Lung microvascular endothelial cell (primary cell): Measurements from ENCODE around the gene OR6B3. TPM values are rescaled to one million over a fixed set of nuclear protein-coding genes. Genes with fewer than 3 reads are reported as not detected.
"Not testable (repeated sequence)": the region's sequence is repeated elsewhere in the genome, so short reads cannot be mapped to it uniquely, and the experiment has no call there.

ENCODE experiments used
- DNase-seq, 2 donors: peaks; one replicate each; pipeline versions ENCODE4 v3.0.0 to v3.0.0-alpha.2; 2010; ENCODE audit warnings: low read depth in 2 of 2
- total RNA-seq: library from RNA; depleted of rRNA; stranded (reverse); fragments of >200 nt; gene quantifications from 2 replicates; pipeline ENCODE4 v1.2.1, GENCODE V29; 2014

Gene OR6B3
- total RNA-seq, 1 donor from 2014 or later: not detected

GRCh38 chr2:240044096-240044495 is 9.2 kb downstream of the OR6B3 start:
- not testable (repeated sequence) for DNase-seq

DNA sequence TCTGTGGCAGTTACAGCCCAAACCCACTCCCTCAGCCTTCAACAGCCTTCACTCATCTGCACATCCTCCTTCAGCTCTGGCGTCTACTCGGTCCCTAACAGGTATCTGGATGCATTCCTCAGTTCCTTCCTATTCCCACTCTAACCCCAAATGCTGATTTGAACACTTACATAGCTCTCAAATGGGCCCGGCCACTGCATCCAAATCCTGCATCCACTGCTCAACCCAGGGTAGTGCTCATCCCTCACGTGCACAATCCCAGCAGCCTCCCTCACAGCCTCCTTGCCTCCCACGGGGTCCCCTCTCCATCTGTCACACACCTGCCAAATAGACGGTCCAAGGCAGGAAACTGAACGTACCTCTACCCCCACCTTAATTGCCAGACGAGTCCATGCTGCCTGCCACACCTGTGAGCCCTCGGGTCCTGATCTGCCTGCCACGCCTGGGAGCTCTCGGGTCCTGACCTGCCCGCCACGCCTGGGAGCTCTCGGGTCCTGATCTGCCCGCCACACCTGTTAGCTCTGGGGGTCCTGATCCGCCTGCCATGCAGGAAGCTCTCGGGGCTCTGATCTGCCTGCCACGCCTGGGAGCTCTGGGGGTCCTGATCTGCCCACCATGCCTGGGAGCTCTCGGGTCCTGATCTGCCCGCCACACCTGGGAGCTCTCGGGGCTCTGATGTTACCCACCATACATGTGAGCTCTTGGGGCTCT is 9.9 kb downstream of the OR6B3 start:
- DNase-seq: no peak

GRCh38 chr2:240042740-240043139 is 10.6 kb downstream of the OR6B3 start:
- no peak for DNase-seq

- no peak for DNase-seq
Observed at GRCh38 chr2:240041363-240041762, 12.0 kb downstream of the OR6B3 start.

DNA sequence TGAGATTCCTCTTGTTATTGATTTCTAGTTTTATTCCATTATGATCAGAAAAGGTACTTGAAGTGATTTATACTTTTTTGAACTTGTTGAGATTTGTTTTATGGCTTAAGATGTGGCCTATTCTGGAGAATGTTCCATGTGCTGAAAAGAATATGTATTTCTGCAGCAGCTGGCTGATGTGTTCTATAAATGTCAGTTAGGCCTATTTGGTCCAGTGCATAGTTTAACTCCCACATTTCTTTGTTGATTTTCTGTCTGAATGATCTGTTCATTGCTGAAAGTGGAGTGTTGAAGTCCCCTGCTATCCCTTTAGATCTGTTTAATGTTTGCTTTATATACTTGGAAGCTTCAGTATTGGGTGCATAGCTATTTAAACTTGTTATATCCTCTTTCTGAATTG is 16.0 kb downstream of the OR6B3 start:
- no peak for DNase-seq

GRCh38 chr2:240033330-240033678 is 20.0 kb downstream of the OR6B3 start:
- DNase-seq: no peak

DNA sequence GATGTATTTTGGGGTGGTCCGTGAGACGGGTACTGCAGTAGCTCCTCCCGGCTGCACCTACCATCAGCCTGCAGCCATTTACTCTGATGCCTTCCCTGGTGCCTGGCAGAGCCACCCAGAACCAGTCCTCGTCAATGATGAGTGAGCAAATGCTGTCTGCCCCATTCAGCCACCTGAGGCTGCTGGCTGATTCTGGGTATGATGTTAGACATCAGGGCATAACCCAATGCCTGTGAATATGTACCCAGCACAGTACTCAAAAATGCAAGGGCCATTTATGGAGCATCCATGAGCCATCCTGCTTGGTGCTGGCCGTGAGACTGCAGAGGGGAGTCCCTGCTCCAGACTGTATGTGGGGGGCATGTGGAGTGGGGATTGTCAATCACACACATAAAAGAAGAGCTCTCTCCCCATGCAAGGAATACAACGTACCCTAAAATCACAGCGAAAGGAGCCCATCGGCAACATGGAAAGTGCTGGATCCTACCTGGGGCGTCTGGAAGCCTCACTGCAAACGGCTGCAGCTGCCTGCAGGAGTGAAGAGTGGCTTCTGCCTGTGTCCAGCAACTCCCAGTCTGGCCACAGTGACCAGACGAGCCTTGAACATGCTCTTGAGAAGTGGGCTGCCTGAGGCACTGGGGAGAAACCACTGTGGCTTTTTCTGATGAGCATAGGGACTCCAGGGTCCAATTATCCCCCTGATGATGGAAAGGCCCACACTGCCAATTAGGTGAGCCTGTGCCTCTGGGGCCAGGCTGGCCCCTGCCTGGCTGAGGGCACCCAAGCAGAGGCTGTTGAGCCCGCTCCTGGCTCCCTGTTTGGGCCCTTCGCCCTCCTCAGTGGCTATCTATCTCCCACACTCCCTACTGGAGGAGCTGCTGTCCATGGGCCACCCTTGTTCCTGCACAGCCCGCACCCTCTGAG is 20.7 kb downstream of the OR6B3 start:
- DNase-seq: no peak

DNA sequence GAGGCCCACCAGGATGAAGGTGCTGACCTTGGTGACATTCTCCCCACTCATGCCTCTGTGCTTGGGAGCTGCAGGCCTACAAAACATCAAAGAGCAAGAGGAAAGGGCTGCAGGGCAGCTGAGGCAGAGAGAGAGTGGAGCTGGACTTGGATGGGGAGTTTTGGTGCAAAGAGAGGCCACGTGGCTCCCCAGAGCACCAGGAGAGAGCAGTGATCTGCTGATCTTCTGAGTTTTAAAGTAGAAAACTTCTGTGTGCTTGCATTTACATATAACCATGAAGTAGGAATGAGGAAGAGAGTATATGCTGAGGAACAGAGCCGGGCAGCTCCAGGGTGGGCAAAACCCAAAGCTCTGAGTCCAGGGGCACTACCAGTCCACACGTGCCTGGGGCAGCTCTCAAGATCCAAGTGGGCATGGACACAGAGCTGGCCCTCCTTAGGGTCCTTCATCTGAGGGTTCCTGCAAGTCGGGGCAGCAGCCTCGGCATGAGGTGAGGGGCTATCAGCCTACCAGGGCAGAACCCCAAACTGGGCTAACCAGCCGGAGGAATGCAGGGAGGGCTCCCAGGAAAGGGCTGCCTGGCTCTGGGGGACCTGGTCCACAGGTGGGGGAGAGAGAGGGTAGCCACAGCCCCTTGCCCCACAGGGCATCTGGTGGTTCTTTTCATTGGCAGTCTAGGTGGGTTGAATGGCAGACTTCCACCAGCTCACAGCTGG is 22.8 kb downstream of the OR6B3 start, which contains the start of gene OR6B2:
Gene OR6B2 (minus strand): TSS at position 51 of the 716 bp plus-strand sequence. CDS start 0 bp downstream, at position 51.
- no peak for DNase-seq

DNA sequence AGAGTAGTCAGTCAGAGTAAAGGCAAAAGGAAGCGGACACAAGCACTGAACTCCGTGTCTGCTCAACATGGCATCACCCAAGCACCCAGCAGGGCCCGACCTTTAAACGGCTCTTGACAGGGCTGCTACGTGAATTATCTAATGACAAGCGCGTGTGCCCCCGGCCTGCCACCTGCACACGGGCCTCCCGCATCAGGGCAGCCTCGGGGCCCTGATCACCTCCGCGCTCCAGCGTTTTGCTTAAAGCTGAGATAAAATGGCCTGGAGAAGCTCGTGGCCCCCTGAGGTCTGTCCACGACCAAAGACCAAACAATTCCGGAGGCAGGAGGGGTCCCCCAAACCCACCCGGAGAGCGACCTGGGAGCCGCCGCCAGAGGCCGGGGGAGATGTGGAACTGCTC is 28.6 kb downstream of the OR6B3 start:
- peak; percentile 14 to 30 for DNase-seq

DNA sequence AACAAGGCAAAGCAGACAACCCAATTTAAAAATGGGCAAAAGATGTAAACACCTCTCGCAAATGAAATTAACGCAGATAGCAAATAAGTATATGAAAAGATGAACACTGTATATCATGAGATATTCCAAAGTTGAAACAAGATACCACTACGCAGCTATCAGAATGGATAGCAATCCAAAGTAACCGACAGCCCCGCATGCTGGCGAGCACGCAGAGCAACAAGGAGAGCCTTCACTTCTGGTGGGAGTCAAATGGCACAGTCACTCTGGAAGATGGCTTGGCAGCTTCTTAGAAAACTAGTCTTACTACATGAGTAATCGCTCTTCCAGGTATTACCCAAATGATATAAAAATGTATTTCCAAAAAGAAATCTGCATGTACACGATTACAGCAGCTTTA is 29.5 kb downstream of the OR6B3 start:
- DNase-seq: no peak

DNA sequence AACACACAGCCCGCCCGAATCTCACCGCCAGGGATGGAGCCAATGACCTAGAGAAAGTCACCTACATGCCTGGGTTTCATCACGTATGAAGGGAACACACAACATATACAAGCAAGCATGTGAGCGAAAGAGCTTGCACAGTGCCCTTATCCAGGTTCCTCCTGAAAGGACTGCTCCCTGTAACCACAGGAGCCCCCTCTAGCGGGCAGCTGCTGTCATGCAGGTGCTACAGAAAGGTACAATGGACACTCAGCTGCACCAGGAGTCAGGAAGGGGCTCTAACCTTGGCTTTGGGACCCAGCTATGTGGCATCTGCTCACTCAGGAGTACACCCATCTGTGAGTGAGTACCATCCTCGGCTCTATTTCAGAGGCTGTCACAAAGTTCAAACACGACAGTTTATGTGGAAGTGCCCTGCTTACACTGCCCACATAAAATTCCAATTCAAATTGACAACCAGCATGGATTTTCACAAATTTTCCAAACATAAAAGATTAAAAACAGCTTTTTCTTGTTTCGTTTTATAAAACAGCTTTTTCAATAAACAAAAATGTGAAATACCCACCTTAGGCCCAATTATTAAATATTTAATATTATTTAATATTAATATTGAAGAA is 31.7 kb downstream of the OR6B3 start:
- peak; percentile 69 to 81 for DNase-seq

- no peak for DNase-seq
Observed at GRCh38 chr2:240018071-240018750, 35.1 kb downstream of the OR6B3 start.

GRCh38 chr2:240014327-240014726 is 39.0 kb downstream of the OR6B3 start:
- DNase-seq: no peak

DNA sequence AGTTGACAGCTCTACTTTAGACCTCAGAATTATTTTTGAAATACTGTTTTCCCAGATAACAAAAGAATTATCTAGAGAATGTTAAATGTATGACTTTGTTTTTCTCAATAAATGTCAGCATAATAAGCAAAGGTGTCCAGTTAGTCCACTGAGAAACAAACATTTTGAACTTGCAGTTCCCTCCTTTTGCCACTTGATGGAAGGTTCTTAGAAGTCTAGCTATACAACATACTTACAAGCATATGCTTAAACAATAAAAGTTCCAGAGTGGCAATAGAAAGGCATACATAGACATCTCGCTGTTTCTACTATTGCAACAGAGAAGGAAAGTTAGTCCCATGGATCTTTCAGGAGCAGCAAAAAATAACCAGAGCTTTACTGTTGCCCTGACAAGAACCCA is 40.0 kb downstream of the OR6B3 start:
- peak in 1 of 2 donors; percentile 35 for DNase-seq

DNA sequence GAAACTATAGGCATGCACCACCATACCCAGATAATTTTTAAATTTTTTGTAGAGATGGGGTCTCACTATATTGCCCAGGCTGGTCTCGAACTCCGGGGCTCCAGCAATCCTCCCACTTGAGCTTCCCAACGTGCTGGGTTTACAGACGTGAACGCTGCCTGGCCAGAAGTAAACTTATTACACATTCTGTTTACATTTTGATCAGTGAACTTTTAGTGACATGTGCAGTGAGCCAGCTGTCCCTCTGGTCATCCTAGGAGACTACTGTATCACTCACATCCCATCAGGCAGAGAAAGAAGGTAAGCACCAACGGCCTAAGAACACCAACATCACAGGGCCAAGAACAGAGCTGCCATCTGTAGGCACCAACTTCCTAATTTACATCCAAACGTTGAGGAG is 50.3 kb downstream of the OR6B3 start:
- DNase-seq: no peak

GRCh38 chr2:240000671-240001070 is 52.6 kb downstream of the OR6B3 start:
- no peak for DNase-seq

GRCh38 chr2:239997686-239998409 is 55.5 kb downstream of the OR6B3 start:
- no peak for DNase-seq
